Parathyroid adenoma (tissue), 2 donors: ENCODE results near the gene NR2F1.

ENCODE experiments used
- H2AFZ ChIP-seq: fragments of 300-600 bp; sonication (generic); one replicate; pipeline ENCODE4 v1.7.0; 2017; ENCODE audit warnings: antibody characterized with exemption, mild to moderate bottlenecking
- H3K27ac ChIP-seq: fragments of 300-600 bp; sonication (generic); one replicate; pipeline ENCODE4 v1.7.0; 2017
- H3K27me3 ChIP-seq: fragments of 300-600 bp; sonication (generic); one replicate; pipeline ENCODE4 v1.7.0; 2017; ENCODE audit warnings: low read length; ENCODE audit not compliant: control insufficient read depth, insufficient read depth
- H3K36me3 ChIP-seq: fragments of 300-600 bp; sonication (generic); one replicate; pipeline ENCODE4 v1.7.0; 2017; ENCODE audit warnings: low read length; ENCODE audit not compliant: control insufficient read depth, insufficient read depth
- H3K4me1 ChIP-seq: fragments of 300-600 bp; sonication (generic); one replicate; pipeline ENCODE4 v1.7.0; 2017; ENCODE audit warnings: control low read depth
- H3K4me2 ChIP-seq: fragments of 300-600 bp; sonication (generic); one replicate; pipeline ENCODE4 v1.7.0; 2017; ENCODE audit warnings: low read length
- H3K4me3 ChIP-seq: fragments of 300-600 bp; sonication (generic); one replicate; pipeline ENCODE4 v1.7.0; 2017; ENCODE audit warnings: low read depth, low read length
- H3K79me2 ChIP-seq: fragments of 300-600 bp; sonication (generic); one replicate; pipeline ENCODE4 v1.7.0; 2017; ENCODE audit warnings: control low read depth
- H3K9ac ChIP-seq: fragments of 300-600 bp; sonication (generic); one replicate; pipeline ENCODE4 v1.7.0; 2017; ENCODE audit warnings: mild to moderate bottlenecking
- H3K9me3 ChIP-seq: fragments of 300-600 bp; sonication (generic); one replicate; pipeline ENCODE4 v1.7.0; 2017; ENCODE audit warnings: low read length; ENCODE audit not compliant: control insufficient read depth
- CTCF ChIP-seq: fragments of 300-600 bp; sonication (generic); IDR thresholded peaks from one replicate; pipeline ENCODE4 v1.7.0; 2017; ENCODE audit warnings: antibody characterized with exemption, mild to moderate bottlenecking
- donor health status: primary hyperparathyroidism.

The NR2F1 gene

GRCh38 chr5:93601071-93601801 lies 18.2 kb downstream of the NR2F1 start:
- Histone ChIP-seq H3K4me3 (no peak overlapping the region), H3K4me2 (no peak overlapping the region), H3K27ac (no peak overlapping the region), H3K9me3 (no peaks in the 10 kb centered on the region), H3K9ac (no peak overlapping the region), H3K4me1 (no peaks in the 10 kb centered on the region), H3K79me2 (no peaks in the 10 kb centered on the region), H2AFZ (no peak overlapping the region), H3K36me3 (no peaks in the 10 kb centered on the region), H3K27me3 (peaks cover 18% of the 10 kb centered on the region)
- no peak for TF ChIP-seq CTCF

GRCh38 chr5:93601802-93602155 lies 18.8 kb downstream of the NR2F1 start:
- H3K9ac ChIP-seq: no peak overlapping the region
- H3K4me3 ChIP-seq: no peak overlapping the region
- no peak overlapping the region for H2AFZ ChIP-seq
- H3K9me3 ChIP-seq: no peaks in the 10 kb centered on the region
- TF ChIP-seq CTCF: no peak
- no peaks in the 10 kb centered on the region for H3K79me2 ChIP-seq
- no peaks in the 10 kb centered on the region for H3K4me1 ChIP-seq
- H3K27me3 ChIP-seq: peaks cover 18% of the 10 kb centered on the region
- H3K36me3 ChIP-seq: no peaks in the 10 kb centered on the region
- H3K4me2 ChIP-seq: no peak overlapping the region
- H3K27ac ChIP-seq: no peak overlapping the region

GRCh38 chr5:93602241-93603077 lies 19.4 kb downstream of the NR2F1 start:
- Histone ChIP-seq H3K27me3 (peaks cover 18% of the 10 kb centered on the region), H3K4me1 (no peaks in the 10 kb centered on the region), H3K27ac (no peak overlapping the region), H3K36me3 (no peaks in the 10 kb centered on the region), H3K4me2 (no peak overlapping the region), H2AFZ (no peak overlapping the region), H3K4me3 (no peak overlapping the region), H3K9me3 (no peaks in the 10 kb centered on the region), H3K9ac (no peak overlapping the region), H3K79me2 (no peaks in the 10 kb centered on the region)
- no peak for TF ChIP-seq CTCF

- H3K36me3 ChIP-seq: no peaks in the 10 kb centered on the region
- no peak overlapping the region for H3K27ac ChIP-seq
- no peak overlapping the region for H3K4me2 ChIP-seq
- no peaks in the 10 kb centered on the region for H3K4me1 ChIP-seq
- no peaks in the 10 kb centered on the region for H3K9me3 ChIP-seq
- no peak overlapping the region for H2AFZ ChIP-seq
- no peak for TF ChIP-seq CTCF
- no peaks in the 10 kb centered on the region for H3K79me2 ChIP-seq
- H3K4me3 ChIP-seq: no peak overlapping the region
- peaks cover 18% of the 10 kb centered on the region for H3K27me3 ChIP-seq
- no peak overlapping the region for H3K9ac ChIP-seq
Measured at GRCh38 chr5:93603078-93603792, 20.2 kb downstream of the NR2F1 start.
